Esophagus muscularis mucosa (tissue), 4 donors: ENCODE measurements around the gene PRDX2. TPM values are rescaled to one million over a fixed set of nuclear protein-coding genes. Genes with fewer than 3 reads are reported as not detected.

Source experiments
- DNase-seq: peaks from one replicate; pipeline ENCODE4 v3.0.0-alpha.2; 2017; ENCODE audit errors: extremely low spot score
- H3K27ac ChIP-seq, 4 donors: fragments of 200-600 bp; sonication (generic); replicated peaks in 1 of 4; 1 replicate in 3 of 4; 2 replicates in 1 of 4; pipeline ENCODE4 v1.5.1; 2016 to 2019; ENCODE audit warnings: mild to moderate bottlenecking in 1 of 4
- H3K27me3 ChIP-seq, 4 donors: fragments of 200-600 bp; sonication (generic); one replicate each; pipeline versions ENCODE4 v1.5.1 to v1.6.0; 2016 to 2019
- H3K36me3 ChIP-seq, 4 donors: fragments of 200-600 bp; sonication (generic); one replicate each; pipeline ENCODE4 v1.5.1; 2016 to 2019
- H3K4me1 ChIP-seq, 4 donors: fragments of 200-600 bp; sonication (generic); one replicate each; pipeline ENCODE4 v1.5.1; 2016 to 2019
- H3K4me3 ChIP-seq, 4 donors: fragments of 200-600 bp; sonication (generic); 1 replicate in 2 of 4; 2 replicates in 2 of 4; pipeline ENCODE4 v1.5.1; 2016 to 2019; ENCODE audit warnings: mild to moderate bottlenecking in 4 of 4, moderate library complexity in 1 of 4
- H3K9me3 ChIP-seq, 4 donors: fragments of 200-600 bp; sonication (generic); 1 replicate in 3 of 4; 2 replicates in 1 of 4; pipeline ENCODE4 v1.5.1; 2016 to 2019
- EP300 ChIP-seq: sonication (generic); formaldehyde crosslinking; IDR thresholded peaks from one replicate; pipeline ENCODE4 v1.6.1; 2017; ENCODE audit warnings: antibody characterized with exemption
- POLR2A ChIP-seq: fragments of 450-650 bp; IDR thresholded peaks from one replicate; pipeline ENCODE4 v1.6.1; 2017; ENCODE audit warnings: antibody characterized with exemption, moderate library complexity, mild to moderate bottlenecking, low read depth
- POLR2AphosphoS5 ChIP-seq, 2 donors: sonication (generic); formaldehyde crosslinking; IDR thresholded peaks; one replicate each; pipeline ENCODE4 v1.6.1; 2017; ENCODE audit warnings: antibody characterized with exemption in 2 of 2
- WGBS: methylation state at CpG from one replicate; pipeline ENCODE4 v1.1.5; 2018; 5-methylcytosine and 5-hydroxymethylcytosine counted together
- intact Hi-C: fragments of 100-400 bp; cut with DNase I; formaldehyde crosslinking; loops from one replicate; pipeline ENCODE4 v1.15.1; 2023
- total RNA-seq, 4 donors: library from RNA; depleted of rRNA; stranded (reverse); fragments of >200 nt; gene quantifications; one replicate each; pipeline versions ENCODE4 v1.1.0 to v1.2.1, GENCODE V29; 2016
- TF ChIP-seq, protein P1 (sequence below), 3 experiments: fragments of 200-600 bp in 2 of 3; fragments of 450-650 bp in 1 of 3; sonication (generic) in 2 of 3; IDR thresholded peaks; one replicate each; pipeline ENCODE4 v1.5.1; 2017 to 2019; ENCODE audit warnings: antibody characterized with exemption in 3 of 3, mild to moderate bottlenecking in 2 of 3, moderate library complexity in 1 of 3

Gene PRDX2
- total RNA-seq, 4 donors from 2014 or later = 236 to 275 (median 250) TPM

DNA sequence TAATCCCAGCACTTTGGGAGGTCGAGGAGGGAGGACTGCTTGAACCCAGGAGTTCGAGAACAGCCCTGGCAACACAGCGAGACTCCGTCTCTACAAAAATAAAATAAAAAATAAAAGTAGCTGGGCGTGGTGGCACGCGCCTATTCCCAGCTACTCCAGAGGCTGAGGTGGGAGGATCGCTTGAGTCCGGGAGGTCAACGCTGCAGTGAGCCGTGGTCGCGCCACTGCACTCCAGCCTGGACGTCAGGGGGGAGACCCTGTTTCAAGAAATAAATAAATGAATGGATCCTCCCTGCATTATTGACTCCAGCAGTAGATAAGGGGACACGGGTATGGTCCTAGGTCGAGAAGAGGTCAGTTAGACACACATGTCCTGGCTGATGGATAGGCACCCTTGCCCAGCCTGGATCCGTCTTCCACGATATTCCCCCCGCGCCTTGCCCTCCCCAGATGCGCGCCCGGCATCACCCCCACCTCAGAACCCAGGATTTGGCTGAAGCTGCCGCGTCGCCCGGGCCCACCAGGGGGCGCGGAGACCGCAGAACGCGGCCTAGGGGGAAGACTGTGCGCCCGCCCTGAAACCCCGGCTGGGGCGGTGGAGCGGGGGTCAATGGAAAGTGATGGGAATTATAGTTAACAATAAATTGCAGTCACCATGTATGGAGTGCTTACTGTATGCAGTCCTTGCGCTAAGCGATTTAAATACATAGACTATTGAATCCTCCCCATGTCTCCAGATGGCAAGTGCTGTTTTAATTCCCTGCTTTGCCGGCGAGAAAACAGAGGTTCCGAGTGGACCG is 24.2 kb downstream of the PRDX2 start:
- H3K9me3 ChIP-seq = no peaks in the 10 kb centered on the region

DNA sequence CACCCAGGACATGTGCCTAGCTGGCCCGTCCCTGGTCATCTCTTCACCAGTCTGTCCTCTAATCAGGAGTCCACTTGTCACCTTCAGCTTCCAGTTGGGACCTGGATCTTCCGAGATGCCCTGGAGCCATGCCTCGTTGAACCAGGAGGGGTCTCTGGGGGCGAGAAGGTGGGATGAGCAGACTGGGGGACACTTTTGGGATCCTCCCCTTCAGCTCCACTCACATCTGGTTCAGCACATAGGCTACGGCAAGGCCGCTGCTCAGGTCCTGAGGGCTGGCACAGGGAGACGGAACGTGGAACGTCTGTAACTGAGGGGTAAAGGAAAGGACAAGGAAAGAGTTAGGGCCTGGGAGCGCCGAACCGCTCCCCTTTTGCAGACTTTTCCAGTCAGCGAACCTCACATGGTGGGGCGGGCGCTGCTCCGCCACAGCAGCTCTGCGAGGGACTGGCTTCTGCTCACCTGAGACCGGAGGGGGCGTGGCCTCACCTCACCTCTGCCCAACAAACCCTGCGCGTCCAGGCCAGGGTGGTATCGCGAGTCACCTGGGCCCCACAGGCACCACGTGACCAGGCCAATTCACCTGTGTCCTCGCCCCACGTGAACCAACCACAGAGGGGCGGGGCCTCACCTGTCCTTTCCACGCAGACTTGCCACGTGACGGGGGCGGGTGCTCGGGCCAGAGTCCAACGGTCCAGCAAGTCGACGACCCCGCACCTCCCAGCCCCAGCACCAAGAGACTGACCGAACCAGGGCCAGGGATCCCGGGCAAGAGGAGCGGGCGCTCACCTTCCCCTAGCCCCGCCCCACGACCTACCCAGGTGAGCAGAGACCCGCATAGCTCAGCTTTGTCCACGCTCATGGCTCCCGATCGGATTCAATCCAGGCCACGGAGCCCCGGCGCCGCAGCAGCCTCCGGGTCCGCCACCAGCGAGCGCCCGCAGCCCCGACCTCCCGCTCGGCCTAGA is 26.7 kb downstream of the PRDX2 start, which contains the start of gene HOOK2:
Gene HOOK2, minus strand, starts transcription at position 965 of the 968 bp plus-strand sequence. Its CDS starts 103 bp downstream, at position 862.
- intact Hi-C loops = no loop called here
- DNase-seq = no peak
- no peaks in the 10 kb centered on the region for H3K27me3 ChIP-seq

More for the DNA sequence above, 24.2 kb downstream of the PRDX2 start:
- no peak for DNase-seq
- peak overlapping the region; percentile 61 to 77 (median 68) for H3K4me3 ChIP-seq
- H3K36me3 ChIP-seq = peaks cover 0 to 5% (median 0%) of the 10 kb centered on the region in 4 donors
- TF ChIP-seq, protein P1, sequence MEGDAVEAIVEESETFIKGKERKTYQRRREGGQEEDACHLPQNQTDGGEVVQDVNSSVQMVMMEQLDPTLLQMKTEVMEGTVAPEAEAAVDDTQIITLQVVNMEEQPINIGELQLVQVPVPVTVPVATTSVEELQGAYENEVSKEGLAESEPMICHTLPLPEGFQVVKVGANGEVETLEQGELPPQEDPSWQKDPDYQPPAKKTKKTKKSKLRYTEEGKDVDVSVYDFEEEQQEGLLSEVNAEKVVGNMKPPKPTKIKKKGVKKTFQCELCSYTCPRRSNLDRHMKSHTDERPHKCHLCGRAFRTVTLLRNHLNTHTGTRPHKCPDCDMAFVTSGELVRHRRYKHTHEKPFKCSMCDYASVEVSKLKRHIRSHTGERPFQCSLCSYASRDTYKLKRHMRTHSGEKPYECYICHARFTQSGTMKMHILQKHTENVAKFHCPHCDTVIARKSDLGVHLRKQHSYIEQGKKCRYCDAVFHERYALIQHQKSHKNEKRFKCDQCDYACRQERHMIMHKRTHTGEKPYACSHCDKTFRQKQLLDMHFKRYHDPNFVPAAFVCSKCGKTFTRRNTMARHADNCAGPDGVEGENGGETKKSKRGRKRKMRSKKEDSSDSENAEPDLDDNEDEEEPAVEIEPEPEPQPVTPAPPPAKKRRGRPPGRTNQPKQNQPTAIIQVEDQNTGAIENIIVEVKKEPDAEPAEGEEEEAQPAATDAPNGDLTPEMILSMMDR (IDR thresholded peaks at IDR 0.05) = peak in 2 of 3 experiments; percentile 98
- TF ChIP-seq POLR2AphosphoS5 (IDR thresholded peaks at IDR 0.05) = peak; percentile 63 to 84
- TF ChIP-seq POLR2A = no peak
- TF ChIP-seq EP300 = no peak
- intact Hi-C loops = loop anchor here (1.0 kb wide), 1 partner anchor 19 kb away; no protein-coding TSS in a partner anchor
- peaks cover 47 to 61% (median 53%) of the 10 kb centered on the region in 4 donors for H3K4me1 ChIP-seq
- 19% methylated on average over 23 of the region's 43 CpGs for WGBS
- H3K27me3 ChIP-seq = no peaks in the 10 kb centered on the region
- H3K27ac ChIP-seq = peak overlapping the region; percentile 94 to 96 (median 95)

DNA sequence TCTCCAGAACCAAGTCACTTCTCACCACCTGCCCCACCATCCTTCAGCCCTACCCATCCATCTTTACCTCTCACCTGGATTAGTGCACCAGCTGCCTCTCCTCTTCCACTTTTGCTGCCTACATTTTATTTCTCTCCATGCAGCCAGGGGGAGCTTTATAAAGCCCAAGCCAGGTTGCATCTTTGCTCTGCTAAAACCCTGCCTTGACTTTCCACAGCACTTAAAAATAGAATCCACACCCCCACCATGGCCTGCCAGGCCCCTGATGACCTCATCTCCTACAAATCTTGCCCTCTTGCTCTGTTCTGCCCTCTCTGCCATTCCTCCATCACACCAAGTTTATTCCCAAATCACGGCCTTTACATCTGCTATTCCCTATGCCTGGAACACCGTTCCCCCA is 28.0 kb downstream of the PRDX2 start:
- peaks cover 25 to 34% (median 31%) of the 10 kb centered on the region in 4 donors for H3K4me1 ChIP-seq
- WGBS = 85% methylated on average over 2 of the region's 2 CpGs
- no peak overlapping the region for H3K27ac ChIP-seq
- H3K27me3 ChIP-seq = no peaks in the 10 kb centered on the region
- no peak for DNase-seq
- H3K9me3 ChIP-seq = no peaks in the 10 kb centered on the region
- H3K4me3 ChIP-seq = no peak overlapping the region
- intact Hi-C loops = no loop called here
- TF ChIP-seq EP300 = no peak
- TF ChIP-seq POLR2AphosphoS5 (IDR thresholded peaks at IDR 0.05) = no peak
- TF ChIP-seq, protein P1 (IDR thresholded peaks at IDR 0.05) = no peak
- no peak for TF ChIP-seq POLR2A
- H3K36me3 ChIP-seq = peaks cover 0 to 22% (median 13%) of the 10 kb centered on the region in 4 donors

More for the DNA sequence above, 26.7 kb downstream of the PRDX2 start, which contains the start of gene HOOK2:
- peaks cover 38 to 47% (median 44%) of the 10 kb centered on the region in 4 donors for H3K4me1 ChIP-seq
- H3K4me3 ChIP-seq = peak within 1 kb of the TSS; percentile 64 to 87 (median 69)
- peaks cover 0 to 14% (median 11%) of the 10 kb centered on the region in 4 donors for H3K36me3 ChIP-seq
- TF ChIP-seq EP300 (no peak), POLR2A (no peak), POLR2AphosphoS5 (IDR thresholded peaks at IDR 0.05) (no peak)
- TF ChIP-seq, protein P1 (IDR thresholded peaks at IDR 0.05) = no peak
- H3K9me3 ChIP-seq = no peaks in the 10 kb centered on the region
- 24% methylated on average over 26 of the region's 58 CpGs for WGBS
- peak within 1 kb of the TSS; percentile 76 to 96 (median 95) for H3K27ac ChIP-seq

DNA sequence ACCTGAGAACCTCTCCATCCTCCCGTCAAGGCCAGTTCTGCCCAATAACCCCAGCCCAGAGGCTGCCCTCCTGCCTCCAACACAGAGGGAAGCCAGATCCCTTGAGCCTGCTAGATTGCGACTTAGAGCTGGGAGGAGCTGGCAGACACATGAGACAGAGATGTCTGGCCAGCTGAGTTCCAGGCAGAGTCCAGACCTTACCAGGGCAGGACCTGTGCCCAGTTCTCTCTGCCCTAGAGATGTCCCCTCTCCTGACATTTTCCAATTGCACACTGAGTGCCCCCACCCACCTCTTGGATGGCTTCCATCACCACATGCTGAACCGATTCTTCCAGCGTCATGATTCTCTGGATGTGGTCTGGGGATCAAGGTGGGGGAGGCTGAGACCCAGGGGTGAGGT is 29.3 kb downstream of the PRDX2 start:
- H3K36me3 ChIP-seq = peaks cover 0 to 32% (median 16%) of the 10 kb centered on the region in 4 donors
- intact Hi-C loops = no loop called here
- no peak for DNase-seq
- H3K4me1 ChIP-seq = peaks cover 16 to 26% (median 20%) of the 10 kb centered on the region in 4 donors
- no peaks in the 10 kb centered on the region for H3K27me3 ChIP-seq
- no peak overlapping the region for H3K27ac ChIP-seq
- TF ChIP-seq POLR2A (no peak), EP300 (no peak), POLR2AphosphoS5 (IDR thresholded peaks at IDR 0.05) (no peak)
- TF ChIP-seq, protein P1 (IDR thresholded peaks at IDR 0.05) = no peak
- H3K4me3 ChIP-seq = no peak overlapping the region
- H3K9me3 ChIP-seq = no peaks in the 10 kb centered on the region
- 81% methylated on average over 4 of the region's 4 CpGs for WGBS
